GM18951 (cell line): ENCODE data around the gene CCDC136.

Source experiments
- POLR2A ChIP-seq: IDR thresholded peaks from 4 replicates; pipeline ENCODE4 v1.6.1; 2011; ENCODE audit warnings: mild to moderate bottlenecking; ENCODE audit not compliant: insufficient read length, insufficient read depth; ENCODE audit errors: extremely low read depth
- in situ Hi-C: fragments of 300-500 bp; cut with MboI; formaldehyde crosslinking; loops from one replicate; pipeline ENCODE4 v1.12.0; 2022; ENCODE audit warnings: low sequenced_read_pairs, mixed read lengths, inconsistent platforms; ENCODE audit not compliant: unreplicated experiment

The CCDC136 gene

GRCh38 chr7:128867241-128867640 is 75.5 kb downstream of the CCDC136 start:
- no peak for TF ChIP-seq POLR2A
- in situ Hi-C loops: no loop called here

GRCh38 chr7:128867842-128868623 is 76.3 kb downstream of the CCDC136 start:
- TF ChIP-seq POLR2A: no peak

GRCh38 chr7:128868624-128869137 is 76.9 kb downstream of the CCDC136 start:
- in situ Hi-C loops: no loop called here

More at GRCh38 chr7:128867842-128868623, 76.3 kb downstream of the CCDC136 start:
- in situ Hi-C loops: no loop called here

GRCh38 chr7:128869138-128869943 is 77.6 kb downstream of the CCDC136 start:
- no peak for TF ChIP-seq POLR2A
- in situ Hi-C loops: no loop called here

More at GRCh38 chr7:128868624-128869137, 76.9 kb downstream of the CCDC136 start:
- TF ChIP-seq POLR2A: no peak

GRCh38 chr7:128869944-128870285 is 78.1 kb downstream of the CCDC136 start:
- TF ChIP-seq POLR2A: no peak

GRCh38 chr7:128871050-128871449 is 79.3 kb downstream of the CCDC136 start:
- in situ Hi-C loops: no loop called here
- no peak for TF ChIP-seq POLR2A

More at GRCh38 chr7:128869944-128870285, 78.1 kb downstream of the CCDC136 start:
- in situ Hi-C loops: no loop called here
